ENCODE measurements around the gene S100A14. TPM values are rescaled to one million over a fixed set of nuclear protein-coding genes. Genes with fewer than 3 reads are reported as not detected.
"Not testable (repeated sequence)": the region's sequence is repeated elsewhere in the genome, so short reads cannot be mapped to it uniquely, and the experiment has no call there.

S100A14 gene
- total RNA-seq, 1 experiment from 2014 or later: 0.63 TPM

GRCh38 chr1:153583976-153584375, 32.1 kb downstream of the S100A14 start:
- no peak overlapping the region for H3K9ac ChIP-seq (ENCODE audit: extremely low read depth, insufficient read length, low read length)
- no peak overlapping the region for H2AFZ ChIP-seq (ENCODE audit: low read length)
- H3K79me2 ChIP-seq (ENCODE audit: insufficient read depth, low read length): no peaks in the 10 kb centered on the region
- Mint-ChIP-seq H3K9me3 (no peaks in the 10 kb centered on the region), H3K27me3 (ENCODE audit: low read depth) (no peaks in the 10 kb centered on the region; the same call in 1 of the 2 replicates), H3K36me3 (ENCODE audit: insufficient read depth in 1 of 3, low read depth in 3 of 3) (no peaks in the 10 kb centered on the region), H3K4me3 (no peak overlapping the region), H3K27ac (no peak overlapping the region), H3K4me1 (peaks cover 11 to 20% of the 10 kb centered on the region in 2 experiments)
- no peaks in the 10 kb centered on the region for H3K27me3 ChIP-seq (ENCODE audit: insufficient read depth, low read length)
- H4K20me1 ChIP-seq (ENCODE audit: control insufficient read depth, insufficient read depth, insufficient read length): no peaks in the 10 kb centered on the region
- TF ChIP-seq CTCF (conservative IDR thresholded peaks at IDR 0.05): no peak
- no CpG with 5 or more reads among the region's 2 CpGs for WGBS (ENCODE audit: extremely low coverage, insufficient read length, low lambda C conversion rate)
- H3K14ac ChIP-seq (ENCODE audit: insufficient read depth, low read length): no peak overlapping the region
- H4K91ac ChIP-seq (ENCODE audit: insufficient read length, low read depth, low read length): no peak overlapping the region
- no peak overlapping the region for H3K27ac ChIP-seq (ENCODE audit: insufficient read length, low read depth, low read length)
- H4K8ac ChIP-seq (replicated peaks; ENCODE audit: insufficient read length, low read depth, low read length): no peak overlapping the region
- no peak overlapping the region for H2AK5ac ChIP-seq (ENCODE audit: insufficient read length, low read length)
- H2BK15ac ChIP-seq (ENCODE audit: low read depth, low read length): no peak overlapping the region
- no peak overlapping the region for H3T11ph ChIP-seq (ENCODE audit: low read length)
- H2BK5ac ChIP-seq (ENCODE audit: insufficient read length, low read length): no peak overlapping the region
- no peak overlapping the region for H3K4ac ChIP-seq (ENCODE audit: low read depth, low read length)
- H4K5ac ChIP-seq (ENCODE audit: insufficient read length, low read depth, low read length): no peak overlapping the region
- no peak overlapping the region for H3K56ac ChIP-seq (ENCODE audit: insufficient read length, low read depth, low read length)
- H3K79me1 ChIP-seq (ENCODE audit: insufficient read depth, low read depth, low read length, poor library complexity, severe bottlenecking): no peaks in the 10 kb centered on the region
- no peak for DNase-seq
- no peak overlapping the region for H3K23ac ChIP-seq (ENCODE audit: insufficient read length, low read depth, low read length)
- H2BK20ac ChIP-seq (ENCODE audit: low read depth, low read length, poor library complexity, severe bottlenecking): no peak overlapping the region
- H2BK120ac ChIP-seq (ENCODE audit: low read depth, low read length, poor library complexity, severe bottlenecking): no peak overlapping the region
- H3K18ac ChIP-seq (ENCODE audit: insufficient read length, low read depth, low read length): no peak overlapping the region
- no peak overlapping the region for H3K4me2 ChIP-seq (ENCODE audit: insufficient read depth, insufficient read length, low read length)
- no peaks in the 10 kb centered on the region; the same call in 1 of the 2 replicates for H3K4me1 ChIP-seq (ENCODE audit: insufficient read depth, low read length)
- H2BK12ac ChIP-seq (ENCODE audit: insufficient read length, low read depth, low read length): no peak overlapping the region
- H3K9me3 ChIP-seq (ENCODE audit: control insufficient read depth, low read depth, low read length): no peaks in the 10 kb centered on the region
- no peaks in the 10 kb centered on the region for H3K23me2 ChIP-seq (ENCODE audit: insufficient read length, low read depth, low read length, poor library complexity, severe bottlenecking)

GRCh38 chr1:153583514-153583913, 32.6 kb downstream of the S100A14 start:
- peaks cover 16 to 24% of the 10 kb centered on the region in 2 experiments for H3K4me1 Mint-ChIP-seq
- not testable (repeated sequence) for H4K91ac ChIP-seq (ENCODE audit: insufficient read length, low read depth, low read length); H3K27ac Mint-ChIP-seq; H3K9ac ChIP-seq (ENCODE audit: extremely low read depth, insufficient read length, low read length); H3K27me3 Mint-ChIP-seq (ENCODE audit: low read depth); H3K18ac ChIP-seq (ENCODE audit: insufficient read length, low read depth, low read length); H3K79me1 ChIP-seq (ENCODE audit: insufficient read depth, low read depth, low read length, poor library complexity, severe bottlenecking); H3K23ac ChIP-seq (ENCODE audit: insufficient read length, low read depth, low read length); H3K4me3 Mint-ChIP-seq; H2BK20ac ChIP-seq (ENCODE audit: low read depth, low read length, poor library complexity, severe bottlenecking); H3K56ac ChIP-seq (ENCODE audit: insufficient read length, low read depth, low read length); H3K4ac ChIP-seq (ENCODE audit: low read depth, low read length); H2AK5ac ChIP-seq (ENCODE audit: insufficient read length, low read length); H4K8ac ChIP-seq (replicated peaks; ENCODE audit: insufficient read length, low read depth, low read length); H3K79me2 ChIP-seq (ENCODE audit: insufficient read depth, low read length); H3K9me3 Mint-ChIP-seq; DNase-seq; H3K9me3 ChIP-seq (ENCODE audit: control insufficient read depth, low read depth, low read length); H3K36me3 Mint-ChIP-seq (ENCODE audit: insufficient read depth in 1 of 3, low read depth in 3 of 3); H3K14ac ChIP-seq (ENCODE audit: insufficient read depth, low read length); H4K5ac ChIP-seq (ENCODE audit: insufficient read length, low read depth, low read length); H2AFZ ChIP-seq (ENCODE audit: low read length); H3K27me3 ChIP-seq (ENCODE audit: insufficient read depth, low read length); H3K4me1 ChIP-seq (ENCODE audit: insufficient read depth, low read length); H2BK15ac ChIP-seq (ENCODE audit: low read depth, low read length); H2BK12ac ChIP-seq (ENCODE audit: insufficient read length, low read depth, low read length); H3T11ph ChIP-seq (ENCODE audit: low read length); H2BK5ac ChIP-seq (ENCODE audit: insufficient read length, low read length); H3K4me2 ChIP-seq (ENCODE audit: insufficient read depth, insufficient read length, low read length); H3K27ac ChIP-seq (ENCODE audit: insufficient read length, low read depth, low read length); H3K23me2 ChIP-seq (ENCODE audit: insufficient read length, low read depth, low read length, poor library complexity, severe bottlenecking); H2BK120ac ChIP-seq (ENCODE audit: low read depth, low read length, poor library complexity, severe bottlenecking); H4K20me1 ChIP-seq (ENCODE audit: control insufficient read depth, insufficient read depth, insufficient read length)
- no CpG with 5 or more reads among the region's 3 CpGs for WGBS (ENCODE audit: extremely low coverage, insufficient read length, low lambda C conversion rate)
